PC-9 (cell line): ENCODE data around the gene DUS3L. TPM values are rescaled to one million over a fixed set of nuclear protein-coding genes. Genes with fewer than 3 reads are reported as not detected.

ENCODE experiments used
- BruUV-seq: library from RNA; stranded (reverse); fragments of 400-500 nt; replicated peaks from 2 replicates; lab custom pipeline; 2021; lab: Mats Ljungman, UMichigan
- CTCF ChIA-PET: fragments of 300-600 bp; sonication (Branson Sonifier 250); formaldehyde crosslinking; loops from one replicate; lab custom pipeline; 2022; ENCODE audit warnings: antibody characterized with exemption; lab: Charles Lee
- POLR2A ChIA-PET: fragments of 300-600 bp; sonication (Branson Sonifier 250); formaldehyde crosslinking; loops from one replicate; lab custom pipeline; 2022; ENCODE audit warnings: antibody characterized with exemption; ENCODE audit not compliant: unreplicated experiment; lab: Charles Lee
- DNase-seq, 2 experiments: peaks; one replicate each; pipeline versions ENCODE4 v3.0.0 to v3.0.0-alpha.2; 2015 to 2022; ENCODE audit warnings: mixed read lengths in 1 of 2
- H2AFZ ChIP-seq: fragments of 200-600 bp; sonication (generic); 2 replicates; pipeline ENCODE4 v1.8.1; 2017; ENCODE audit warnings: antibody characterized with exemption
- H3F3A ChIP-seq: fragments of 200-600 bp; sonication (generic); 2 replicates; pipeline ENCODE4 v1.8.1; 2017; ENCODE audit warnings: antibody characterized with exemption, mild to moderate bottlenecking, low read depth; ENCODE audit not compliant: insufficient read depth
- H3K27ac ChIP-seq: fragments of 200-600 bp; sonication (generic); 2 replicates; pipeline ENCODE4 v1.6.1; 2016; ENCODE audit warnings: mixed run types
- H3K27me3 ChIP-seq: fragments of 200-600 bp; sonication (generic); 2 replicates; pipeline ENCODE4 v1.6.1; 2016; ENCODE audit warnings: low read depth, mixed run types; ENCODE audit not compliant: insufficient read depth
- H3K36me3 ChIP-seq: fragments of 200-600 bp; sonication (generic); 2 replicates; pipeline ENCODE4 v1.6.1; 2016; ENCODE audit warnings: low read depth, mixed run types
- H3K4me1 ChIP-seq: fragments of 200-600 bp; sonication (generic); replicated peaks from 2 replicates; pipeline ENCODE4 v1.6.1; 2016; ENCODE audit warnings: mixed run types; ENCODE audit not compliant: insufficient read depth
- H3K4me2 ChIP-seq: fragments of 200-600 bp; sonication (generic); 2 replicates; pipeline ENCODE4 v1.6.1; 2017; ENCODE audit warnings: mixed run types
- H3K4me3 ChIP-seq: fragments of 200-600 bp; sonication (generic); 2 replicates; pipeline ENCODE4 v1.6.1; 2016; ENCODE audit warnings: mixed run types
- H3K79me2 ChIP-seq: fragments of 200-600 bp; sonication (generic); 2 replicates; pipeline ENCODE4 v1.6.1; 2017; ENCODE audit warnings: low read depth, mixed run types
- H3K9me2 ChIP-seq: fragments of 200-600 bp; sonication (generic); 2 replicates; pipeline ENCODE4 v1.8.1; 2017; ENCODE audit warnings: mild to moderate bottlenecking; ENCODE audit not compliant: insufficient read depth
- H3K9me3 ChIP-seq: fragments of 200-600 bp; sonication (generic); 2 replicates; pipeline ENCODE4 v1.8.1; 2016; ENCODE audit warnings: low read depth; ENCODE audit not compliant: insufficient read depth
- H4K20me1 ChIP-seq: fragments of 200-600 bp; sonication (generic); 2 replicates; pipeline ENCODE4 v1.8.1; 2017; ENCODE audit not compliant: insufficient read depth
- CTCF ChIP-seq: fragments of 200-600 bp; sonication (generic); conservative IDR thresholded peaks from 2 replicates; pipeline ENCODE4 v1.6.1; 2017; ENCODE audit warnings: mixed run types, antibody characterized with exemption, mild to moderate bottlenecking, moderate library complexity
- EZH2 ChIP-seq: fragments of 200-600 bp; sonication (generic); IDR thresholded peaks from 2 replicates; pipeline ENCODE4 v1.8.0; 2017; ENCODE audit warnings: antibody characterized with exemption, low read depth
- intact Hi-C: fragments of 100-400 bp; cut with micrococcal nuclease; formaldehyde crosslinking; loops from one replicate; pipeline ENCODE4 v1.10.0; 2022; ENCODE audit not compliant: unreplicated experiment
- total RNA-seq: library from RNA; stranded (reverse); gene quantifications from 2 replicates; pipeline ENCODE4 v1.2.3, GENCODE V29; 2021

DUS3L gene
- total RNA-seq, 1 experiment from 2014 or later, result 27.1 TPM

GRCh38 chr19:5838353-5839064, 47.5 kb upstream of the DUS3L start:
- Histone ChIP-seq H3K9me3 (no peaks in the 10 kb centered on the region), H2AFZ (no peak overlapping the region), H3F3A (peaks cover 3% of the 10 kb centered on the region; the same call in 1 of the 2 replicates), H4K20me1 (no peaks in the 10 kb centered on the region), H3K27me3 (no peaks in the 10 kb centered on the region), H3K9me2 (no peaks in the 10 kb centered on the region), H3K36me3 (no peaks in the 10 kb centered on the region), H3K27ac (no peak overlapping the region), H3K79me2 (no peaks in the 10 kb centered on the region), H3K4me2 (no peak overlapping the region), H3K4me3 (no peak overlapping the region), H3K4me1 (no peaks in the 10 kb centered on the region)
- DNase-seq, result no peak
- CTCF ChIA-PET, result no interaction called here
- no peak for TF ChIP-seq CTCF
- no peak for TF ChIP-seq EZH2
- POLR2A ChIA-PET, result no interaction called here
- BruUV-seq, result no TSS peak
- intact Hi-C loops, result no loop called here

GRCh38 chr19:5837761-5838352, 46.9 kb upstream of the DUS3L start:
- H4K20me1 ChIP-seq, result no peaks in the 10 kb centered on the region
- no peak overlapping the region for H3K27ac ChIP-seq
- no TSS peak for BruUV-seq
- ChIA-PET CTCF (no interaction called here), POLR2A (no interaction called here)
- no peak overlapping the region for H3K4me2 ChIP-seq
- no peaks in the 10 kb centered on the region for H3K4me1 ChIP-seq
- H3K9me2 ChIP-seq, result no peaks in the 10 kb centered on the region
- H3K9me3 ChIP-seq, result no peaks in the 10 kb centered on the region
- intact Hi-C loops, result no loop called here
- H2AFZ ChIP-seq, result no peak overlapping the region
- H3K27me3 ChIP-seq, result no peaks in the 10 kb centered on the region
- H3K36me3 ChIP-seq, result no peaks in the 10 kb centered on the region
- no peak overlapping the region for H3K4me3 ChIP-seq
- peaks cover 3% of the 10 kb centered on the region; the same call in 1 of the 2 replicates for H3F3A ChIP-seq
- no peak for DNase-seq
- no peaks in the 10 kb centered on the region for H3K79me2 ChIP-seq
- TF ChIP-seq EZH2 (no peak), CTCF (no peak)

DNA sequence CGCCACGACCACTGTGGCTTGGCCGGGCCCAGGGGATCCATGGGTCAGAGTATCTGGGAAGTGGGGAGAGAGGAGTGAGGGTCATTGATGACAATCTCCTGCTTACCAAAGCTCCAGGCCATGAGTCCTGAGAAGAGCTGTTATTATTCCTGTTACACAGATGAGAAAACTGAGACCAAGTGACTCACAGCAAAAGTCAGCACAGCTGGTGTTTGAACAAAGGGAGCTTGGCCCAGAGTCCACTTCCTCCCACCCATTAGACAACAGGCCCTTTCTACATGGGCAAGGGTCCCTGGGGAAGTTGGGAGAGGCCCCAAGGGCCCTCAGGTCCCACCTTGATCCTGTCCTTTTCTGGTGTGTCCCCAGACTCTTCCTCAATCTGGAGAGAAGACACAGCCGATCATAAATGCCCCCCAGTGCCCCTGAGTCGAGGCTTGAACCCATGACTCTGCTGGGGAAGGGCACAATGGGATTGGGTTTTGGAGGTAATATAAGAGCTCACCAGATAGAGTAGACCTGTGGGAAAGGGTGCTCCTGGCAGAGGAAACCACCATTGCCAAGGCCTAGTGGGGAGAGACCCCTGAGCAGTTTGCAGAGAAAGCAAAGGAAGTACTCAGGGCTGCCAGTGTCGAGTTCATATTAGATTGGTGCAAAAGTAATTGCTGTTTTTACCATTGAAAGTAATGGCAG, 41.7 kb upstream of the DUS3L start:
- no peaks in the 10 kb centered on the region for H3K36me3 ChIP-seq
- H3K27me3 ChIP-seq, result no peaks in the 10 kb centered on the region
- H3K4me3 ChIP-seq, result no peak overlapping the region
- H3K79me2 ChIP-seq, result no peaks in the 10 kb centered on the region
- peaks cover 7% of the 10 kb centered on the region; the same call in 1 of the 2 replicates for H3F3A ChIP-seq
- POLR2A ChIA-PET, result interaction anchor here (0.7 kb wide), 1 partner anchor 112 kb away, joined by 6 read pairs; no protein-coding TSS in a partner anchor
- no peak for DNase-seq
- no peaks in the 10 kb centered on the region for H3K9me2 ChIP-seq
- no peaks in the 10 kb centered on the region for H4K20me1 ChIP-seq
- H3K4me1 ChIP-seq, result no peaks in the 10 kb centered on the region
- BruUV-seq, result no TSS peak
- H3K9me3 ChIP-seq, result no peaks in the 10 kb centered on the region
- TF ChIP-seq EZH2, result no peak
- TF ChIP-seq CTCF, result no peak
- H3K4me2 ChIP-seq, result no peak overlapping the region
- intact Hi-C loops, result no loop called here
- no peak overlapping the region for H3K27ac ChIP-seq
- CTCF ChIA-PET, result no interaction called here
- H2AFZ ChIP-seq, result no peak overlapping the region
